ENCODE results near the gene DDIT3.
A peak's percentile ranks its signal among the peaks of the same experiment; 100 is the strongest.

Gene DDIT3

GRCh38 chr12:57547288-57548012 is 27.1 kb upstream of the DDIT3 start:
- H3K4me3 ChIP-seq (ENCODE audit: low read depth, low read length), result peak overlapping the region; percentile 84
- TF ChIP-seq, protein P1, sequence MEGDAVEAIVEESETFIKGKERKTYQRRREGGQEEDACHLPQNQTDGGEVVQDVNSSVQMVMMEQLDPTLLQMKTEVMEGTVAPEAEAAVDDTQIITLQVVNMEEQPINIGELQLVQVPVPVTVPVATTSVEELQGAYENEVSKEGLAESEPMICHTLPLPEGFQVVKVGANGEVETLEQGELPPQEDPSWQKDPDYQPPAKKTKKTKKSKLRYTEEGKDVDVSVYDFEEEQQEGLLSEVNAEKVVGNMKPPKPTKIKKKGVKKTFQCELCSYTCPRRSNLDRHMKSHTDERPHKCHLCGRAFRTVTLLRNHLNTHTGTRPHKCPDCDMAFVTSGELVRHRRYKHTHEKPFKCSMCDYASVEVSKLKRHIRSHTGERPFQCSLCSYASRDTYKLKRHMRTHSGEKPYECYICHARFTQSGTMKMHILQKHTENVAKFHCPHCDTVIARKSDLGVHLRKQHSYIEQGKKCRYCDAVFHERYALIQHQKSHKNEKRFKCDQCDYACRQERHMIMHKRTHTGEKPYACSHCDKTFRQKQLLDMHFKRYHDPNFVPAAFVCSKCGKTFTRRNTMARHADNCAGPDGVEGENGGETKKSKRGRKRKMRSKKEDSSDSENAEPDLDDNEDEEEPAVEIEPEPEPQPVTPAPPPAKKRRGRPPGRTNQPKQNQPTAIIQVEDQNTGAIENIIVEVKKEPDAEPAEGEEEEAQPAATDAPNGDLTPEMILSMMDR (IDR thresholded peaks at IDR 0.05; ENCODE audit: low read depth, low read length), result no peak
- in situ Hi-C loops (cut with HindIII; ENCODE audit: low sequenced_read_pairs), result no loop called here

DNA sequence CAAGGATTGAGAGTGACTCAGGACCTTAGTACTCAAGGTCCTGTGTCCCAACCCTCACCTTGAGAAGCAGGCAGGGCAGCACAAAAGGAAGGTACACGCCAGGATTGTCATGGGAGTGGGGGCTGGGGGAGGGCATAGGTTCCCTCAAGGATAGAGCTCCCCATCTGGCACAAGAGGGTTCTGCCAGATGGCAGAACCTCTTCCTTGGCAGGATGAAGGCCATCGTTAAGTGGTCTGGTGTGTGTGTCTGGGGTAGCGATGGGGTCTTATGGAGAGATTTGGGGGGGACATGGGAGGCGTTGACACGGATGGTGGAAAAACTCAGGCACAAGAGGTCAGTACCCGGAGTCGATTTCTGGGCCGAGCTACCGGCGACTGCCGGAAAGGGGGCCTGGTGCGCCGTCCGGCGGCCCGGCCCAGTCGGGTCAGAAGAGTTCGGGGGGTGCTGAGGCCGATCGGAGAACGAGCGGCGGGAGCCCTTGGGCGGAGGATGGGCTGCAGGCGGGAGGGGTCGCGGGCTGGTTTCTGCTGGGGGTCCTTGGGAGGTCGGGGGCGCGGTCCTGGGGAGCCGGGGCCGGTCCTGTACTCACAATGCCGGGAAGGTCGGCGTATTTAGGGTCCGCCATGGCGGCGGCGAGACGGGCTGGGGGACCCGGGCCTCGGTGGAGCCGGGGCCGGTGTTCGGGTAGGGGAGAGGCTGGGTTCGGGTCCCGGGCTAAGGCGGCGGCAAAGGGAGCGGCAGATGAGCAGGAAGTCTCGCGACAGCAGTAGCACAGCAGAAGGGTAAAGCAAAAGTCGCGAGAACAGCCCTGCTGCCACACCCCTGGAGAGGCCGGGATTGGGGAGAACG is 26.3 kb upstream of the DDIT3 start, which contains the start of gene DCTN2:
Gene DCTN2 (minus strand): TSS at position 755 of the 850 bp plus-strand sequence. CDS start 129 bp downstream, at position 626.
- peak; percentile 95 for DNase-seq (ENCODE audit: low read depth, low spot score)
- H3K4me3 ChIP-seq (ENCODE audit: low read depth, low read length), result peak within 1 kb of the TSS; percentile 84
- in situ Hi-C loops (cut with HindIII; ENCODE audit: low sequenced_read_pairs), result no loop called here
- TF ChIP-seq, protein P1 (IDR thresholded peaks at IDR 0.05; ENCODE audit: low read depth, low read length), result peak; percentile 15

More at GRCh38 chr12:57547288-57548012, 27.1 kb upstream of the DDIT3 start:
- DNase-seq (ENCODE audit: low read depth, low spot score), result no peak

GRCh38 chr12:57545809-57546437 is 25.6 kb upstream of the DDIT3 start:
- peak overlapping the region; percentile 84 for H3K4me3 ChIP-seq (ENCODE audit: low read depth, low read length)
- no peak for DNase-seq (ENCODE audit: low read depth, low spot score)
- TF ChIP-seq, protein P1 (IDR thresholded peaks at IDR 0.05; ENCODE audit: low read depth, low read length), result no peak
- in situ Hi-C loops (cut with HindIII; ENCODE audit: low sequenced_read_pairs), result no loop called here

GRCh38 chr12:57543581-57543980 is 23.3 kb upstream of the DDIT3 start:
- TF ChIP-seq, protein P1 (IDR thresholded peaks at IDR 0.05; ENCODE audit: low read depth, low read length), result no peak
- no peak for DNase-seq (ENCODE audit: low read depth, low spot score)
- in situ Hi-C loops (cut with HindIII; ENCODE audit: low sequenced_read_pairs), result no loop called here
- no peak overlapping the region for H3K4me3 ChIP-seq (ENCODE audit: low read depth, low read length)

DNA sequence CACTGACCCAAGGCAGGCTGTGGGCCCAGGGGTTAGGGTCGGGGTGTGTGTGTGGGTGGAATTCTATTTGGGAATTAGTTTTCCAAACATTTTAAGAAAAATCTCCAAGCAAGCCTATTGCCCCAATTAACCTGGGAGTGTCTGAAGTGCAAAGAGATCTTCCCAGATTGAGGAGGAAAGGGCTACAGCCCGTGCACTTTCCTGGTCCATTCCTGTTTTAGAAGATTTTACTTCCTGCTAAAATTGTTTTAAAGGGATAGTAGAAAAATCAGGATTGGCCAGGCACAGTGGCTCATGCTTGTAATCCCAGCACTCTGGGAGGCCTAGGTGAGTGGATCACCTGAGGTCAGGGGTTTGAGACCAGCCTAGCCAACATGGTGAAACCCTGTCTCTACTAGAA is 21.4 kb upstream of the DDIT3 start:
- in situ Hi-C loops (cut with HindIII; ENCODE audit: low sequenced_read_pairs), result no loop called here
- TF ChIP-seq, protein P1 (IDR thresholded peaks at IDR 0.05; ENCODE audit: low read depth, low read length), result no peak
- H3K4me3 ChIP-seq (ENCODE audit: low read depth, low read length), result no peak overlapping the region
- no peak for DNase-seq (ENCODE audit: low read depth, low spot score)

- no peak overlapping the region for H3K4me3 ChIP-seq (ENCODE audit: low read depth, low read length)
- in situ Hi-C loops (cut with HindIII; ENCODE audit: low sequenced_read_pairs), result no loop called here
- TF ChIP-seq, protein P1 (IDR thresholded peaks at IDR 0.05; ENCODE audit: low read depth, low read length), result no peak
- no peak for DNase-seq (ENCODE audit: low read depth, low spot score)
Measured at GRCh38 chr12:57541001-57541400, 20.7 kb upstream of the DDIT3 start.

All from astrocyte of the spinal cord (primary cell).